HG03460 (cell line): ENCODE results near the gene ACSF2.
"Not testable (repeated sequence)": the region's sequence is repeated elsewhere in the genome, so short reads cannot be mapped to it uniquely, and the experiment has no call there.

Experiments used
- ATAC-seq: cut with Tn5 transposase; IDR thresholded peaks from one replicate; pipeline ENCODE4 v1.9.1; 2021; ENCODE audit not compliant: unreplicated experiment

The ACSF2 gene

GRCh38 chr17:50407921-50408320 lies 18.1 kb upstream of the ACSF2 start:
- ATAC-seq, result no peak

- ATAC-seq, result no peak
Measured at GRCh38 chr17:50412188-50412732, 13.8 kb upstream of the ACSF2 start.

GRCh38 chr17:50414808-50415207 lies 11.2 kb upstream of the ACSF2 start:
- ATAC-seq, result no peak

DNA sequence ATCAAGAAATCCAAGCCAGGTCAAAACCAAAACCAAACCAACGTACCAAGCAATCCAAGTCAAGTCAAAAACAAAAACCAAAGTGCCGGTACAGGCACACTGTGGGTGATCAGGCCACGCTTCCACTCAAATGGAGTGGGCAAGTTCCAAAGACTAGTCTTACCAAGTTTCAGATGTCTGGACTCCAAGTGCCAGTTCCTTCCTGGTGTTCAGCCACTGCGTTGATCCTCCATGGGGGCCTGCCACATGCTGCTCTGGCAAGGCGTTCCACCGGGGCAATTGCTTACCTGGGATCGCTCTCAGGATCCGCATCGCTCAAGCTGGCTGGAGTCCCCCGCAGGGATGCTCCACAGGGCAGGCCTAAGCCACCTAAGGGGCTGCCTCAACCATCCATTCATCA lies 6.4 kb upstream of the ACSF2 start:
- not testable (repeated sequence) for ATAC-seq

- no peak for ATAC-seq
Measured at GRCh38 chr17:50420419-50421112, 5.5 kb upstream of the ACSF2 start.

DNA sequence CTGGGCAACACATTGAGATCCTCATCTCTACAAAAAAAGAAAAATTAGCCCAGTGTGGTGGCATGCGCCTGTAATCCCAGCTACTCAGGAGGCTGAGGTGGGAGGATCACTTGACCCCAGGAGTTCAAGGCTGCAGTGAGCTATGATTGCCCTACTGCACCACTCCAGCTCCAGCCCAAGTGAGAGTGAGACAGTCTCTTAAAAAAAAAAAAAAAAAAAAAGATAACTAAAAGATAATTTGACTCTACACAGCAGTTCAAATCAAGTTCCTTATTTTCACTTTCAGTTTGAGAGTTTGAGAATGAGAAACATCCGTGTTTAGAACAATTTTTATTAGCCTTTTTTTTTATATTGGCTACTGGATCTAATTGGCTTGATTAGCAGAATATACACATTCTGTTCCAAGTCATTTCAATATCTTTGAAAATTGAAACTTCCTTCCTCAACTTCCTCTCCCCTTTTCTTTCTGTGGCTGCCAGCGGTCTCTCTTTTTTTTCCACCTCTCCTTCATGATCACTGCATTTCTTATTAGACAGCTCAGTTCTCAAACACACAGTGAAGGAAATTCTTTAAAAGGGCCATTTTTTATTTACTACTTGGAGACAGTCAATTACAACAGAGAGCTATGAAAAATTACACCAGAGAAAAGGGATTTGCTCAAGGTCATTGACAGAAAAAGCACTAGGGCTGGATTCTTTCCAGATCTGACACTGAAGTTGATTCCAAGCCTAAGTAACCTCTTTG lies 4.5 kb upstream of the ACSF2 start:
- no peak for ATAC-seq

- ATAC-seq, result no peak
Measured at GRCh38 chr17:50422738-50423137, 3.3 kb upstream of the ACSF2 start.

GRCh38 chr17:50423553-50424159 lies 2.4 kb upstream of the ACSF2 start:
- no peak for ATAC-seq

DNA sequence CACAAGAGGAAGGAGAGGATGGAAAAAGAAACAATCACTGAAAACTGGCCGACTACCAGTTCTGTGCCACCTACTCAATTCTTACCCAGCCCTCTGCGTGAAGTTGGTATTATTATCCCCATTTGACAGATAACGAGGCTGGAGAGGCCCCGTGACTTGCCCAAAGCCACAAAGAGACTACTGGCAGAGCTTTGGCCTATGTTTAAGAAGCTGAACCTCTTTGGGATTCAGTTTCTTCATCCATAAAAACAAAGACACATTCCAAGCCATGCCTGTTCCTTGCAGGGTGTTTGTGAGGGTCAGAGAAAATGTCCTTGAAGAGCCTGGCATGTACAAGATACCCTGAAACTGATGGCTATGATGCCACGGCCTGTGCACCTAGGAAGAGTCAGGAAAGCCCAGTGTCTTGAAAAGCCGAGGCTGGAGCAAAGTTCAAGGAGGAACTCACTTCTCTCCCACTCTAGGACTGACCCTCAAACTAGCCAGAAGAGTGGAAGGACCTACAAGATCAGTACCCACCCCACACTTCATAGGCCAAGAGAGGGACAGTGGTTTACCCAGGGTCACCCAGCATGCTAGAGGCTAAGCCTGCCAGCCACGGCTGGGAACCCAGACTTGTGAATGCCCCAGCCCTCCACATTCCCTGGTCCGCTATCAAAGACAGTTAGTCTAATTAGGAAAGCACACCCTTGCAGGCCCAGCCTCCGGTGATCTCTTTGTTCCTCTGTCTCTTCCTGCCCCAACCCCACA lies 1.6 kb upstream of the ACSF2 start:
- ATAC-seq, result no peak

DNA sequence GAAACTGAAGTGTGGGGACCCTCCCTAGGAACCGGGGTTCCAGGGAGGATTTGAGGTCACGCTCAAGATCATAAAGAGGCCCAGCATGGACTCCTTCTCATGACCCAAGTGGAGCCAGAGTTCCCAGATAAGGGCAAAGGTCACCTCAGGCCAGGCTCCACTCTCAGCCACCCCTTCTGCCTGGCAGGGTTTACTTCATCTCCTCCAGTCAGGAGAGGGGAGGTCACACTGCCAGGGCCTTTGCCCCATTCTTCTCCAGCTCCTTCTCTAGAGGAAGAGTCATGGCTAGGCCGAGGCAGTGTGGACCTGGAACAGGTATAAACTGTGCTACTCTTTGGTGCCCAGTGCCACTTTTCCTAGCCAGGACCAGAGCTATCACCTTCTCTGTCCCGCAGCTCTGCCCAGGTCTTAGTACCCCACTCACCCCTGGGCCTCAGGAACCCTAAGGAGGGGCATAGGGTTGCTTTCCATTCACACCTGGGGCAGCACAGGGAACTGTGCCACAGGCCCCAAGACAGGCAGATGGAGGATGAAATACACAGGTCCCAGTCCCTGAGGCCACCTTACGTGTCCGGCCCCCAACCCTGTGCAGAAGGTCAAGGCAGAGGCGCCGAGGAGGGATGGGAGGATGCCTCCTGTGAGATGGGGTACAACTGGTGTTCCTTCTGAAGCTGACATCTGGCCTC lies 879 bp upstream of the ACSF2 start:
- no peak for ATAC-seq

GRCh38 chr17:50426472-50426782 lies 409 bp downstream of the ACSF2 start:
- no peak for ATAC-seq

DNA sequence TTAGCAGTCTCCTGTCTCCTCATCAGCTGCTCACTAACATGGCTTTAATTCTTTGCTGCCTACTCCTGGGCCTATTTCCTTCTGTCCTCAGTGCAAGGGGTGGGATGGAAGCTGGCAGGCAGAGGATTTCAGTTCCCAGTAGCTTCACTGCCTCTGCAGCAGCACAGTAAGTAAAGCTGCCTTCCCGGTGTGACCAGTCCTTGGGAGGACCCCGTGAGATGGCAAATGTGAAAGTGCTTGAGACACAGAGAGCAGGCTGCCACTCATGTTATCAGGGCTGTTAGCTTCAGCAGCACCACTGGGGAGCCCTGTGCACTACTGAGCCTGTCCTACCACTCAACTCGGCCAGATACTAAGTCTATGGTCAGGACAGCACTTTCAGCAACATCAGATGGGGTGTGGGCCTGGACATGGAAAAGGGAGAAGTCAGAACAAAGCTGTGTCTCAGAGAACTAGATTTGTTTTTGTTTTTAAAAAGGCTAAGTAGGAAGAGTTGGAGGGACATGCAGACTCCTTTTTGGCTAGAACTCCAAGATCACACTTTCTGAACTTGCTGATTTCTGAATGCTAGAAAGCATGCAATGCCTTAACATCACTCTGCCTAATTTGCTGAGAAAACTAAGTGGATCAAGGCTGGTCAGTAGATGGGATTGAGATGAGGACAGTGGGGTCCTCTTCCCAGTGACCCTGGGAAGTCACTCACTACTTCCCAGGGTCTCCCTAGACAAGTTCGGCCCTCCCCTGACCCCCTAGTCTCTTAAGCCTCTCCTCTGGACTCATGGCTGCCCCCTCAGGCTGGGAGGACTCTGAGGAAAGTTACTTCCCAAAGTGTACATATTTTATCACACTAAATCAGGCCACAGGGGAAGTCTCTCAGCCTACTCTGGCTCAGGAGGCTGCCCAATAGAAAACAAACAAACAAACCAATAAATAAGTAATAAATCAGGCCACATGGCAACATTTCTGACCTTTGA lies 1.1 kb downstream of the ACSF2 start:
- ATAC-seq, result no peak

- ATAC-seq, result not testable (repeated sequence)
Measured at GRCh38 chr17:50428126-50428525, 2.1 kb downstream of the ACSF2 start.

- no peak for ATAC-seq
Measured at GRCh38 chr17:50428831-50429424, 2.9 kb downstream of the ACSF2 start.

DNA sequence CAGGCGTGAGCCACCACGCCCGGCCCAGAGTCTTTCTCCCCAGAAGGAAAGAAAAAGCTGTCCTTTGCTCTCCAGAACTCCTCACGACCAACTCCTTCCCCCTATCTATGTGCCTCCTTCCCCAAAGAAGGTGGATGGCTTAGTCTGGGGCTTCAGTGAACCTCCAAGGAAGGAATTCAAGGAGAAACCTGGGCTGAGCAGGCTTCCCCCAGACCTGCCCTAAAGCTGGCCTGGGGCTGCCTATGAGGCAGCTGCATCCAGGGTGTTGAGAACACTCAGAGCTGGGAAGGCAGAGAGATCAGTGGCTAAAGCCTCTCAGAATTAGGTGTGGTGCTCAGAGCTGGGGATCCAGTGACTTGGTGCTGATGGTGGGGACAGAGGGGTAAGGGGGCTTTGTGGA lies 3.8 kb downstream of the ACSF2 start:
- no peak for ATAC-seq

DNA sequence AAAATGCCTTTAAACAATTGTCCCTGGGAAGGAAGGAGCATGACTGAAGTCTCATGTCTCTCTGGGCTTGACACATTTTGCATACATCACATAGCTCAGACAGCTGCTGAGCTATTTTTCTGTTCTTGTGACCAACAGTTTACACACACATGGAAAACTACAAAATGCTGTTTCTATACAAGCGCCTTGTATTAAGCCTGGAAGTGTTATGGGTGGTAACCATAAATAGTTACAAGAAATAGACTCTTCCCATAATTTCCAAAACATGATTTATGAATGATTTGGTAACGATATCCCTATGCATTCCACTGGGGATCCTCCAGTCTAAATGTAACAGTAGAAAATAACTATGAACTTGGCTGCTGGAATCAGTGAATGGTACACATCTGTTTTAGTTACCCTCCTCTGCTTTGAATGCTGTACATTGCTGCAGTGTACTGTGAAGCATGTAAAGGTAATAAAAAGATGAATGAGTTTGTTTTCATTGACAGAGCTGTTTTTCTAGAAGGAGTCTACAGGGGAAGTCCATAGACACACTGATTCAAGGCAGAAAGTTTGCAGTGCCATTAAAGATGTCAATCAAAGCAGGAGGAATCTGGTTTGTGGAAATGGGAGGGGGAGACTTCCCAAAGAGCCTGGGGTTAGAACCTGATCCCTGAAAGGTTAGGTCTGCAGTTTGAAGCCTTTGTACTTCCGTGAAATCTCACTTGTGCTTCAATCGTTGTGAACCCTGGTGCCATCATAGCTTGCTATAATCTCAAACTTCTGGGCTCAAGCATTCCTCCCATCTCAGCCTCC lies 5.0 kb downstream of the ACSF2 start:
- no peak for ATAC-seq

DNA sequence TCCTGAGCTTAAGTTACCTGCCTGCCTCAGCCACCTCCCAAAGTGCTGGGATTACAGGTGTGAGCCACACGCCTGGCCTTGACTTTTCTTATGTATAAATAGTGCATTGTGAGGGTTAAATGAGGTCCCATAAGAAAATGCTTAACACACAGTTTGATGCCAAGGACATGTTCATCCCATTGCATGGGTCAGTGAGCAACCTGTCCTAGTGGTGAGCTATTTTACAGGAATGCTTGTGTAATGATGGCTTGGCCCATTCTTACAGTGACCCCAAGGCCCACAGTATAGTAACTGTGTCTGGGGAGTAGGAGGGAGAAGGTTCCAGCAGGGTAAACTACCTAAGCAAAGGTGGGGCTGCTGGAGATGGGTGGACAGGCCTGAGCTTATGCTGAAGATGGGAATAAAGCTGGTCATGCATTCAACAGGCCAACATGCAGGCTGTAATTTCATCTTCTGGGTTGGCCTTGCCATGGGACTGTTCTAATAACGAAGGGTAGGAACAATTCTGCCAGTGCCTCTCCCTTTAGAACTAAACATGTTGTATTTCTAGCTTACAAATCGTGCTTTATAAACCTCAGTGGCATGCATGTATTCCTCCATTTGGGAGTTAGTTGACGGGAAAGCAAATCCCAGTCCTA lies 6.2 kb downstream of the ACSF2 start:
- no peak for ATAC-seq

DNA sequence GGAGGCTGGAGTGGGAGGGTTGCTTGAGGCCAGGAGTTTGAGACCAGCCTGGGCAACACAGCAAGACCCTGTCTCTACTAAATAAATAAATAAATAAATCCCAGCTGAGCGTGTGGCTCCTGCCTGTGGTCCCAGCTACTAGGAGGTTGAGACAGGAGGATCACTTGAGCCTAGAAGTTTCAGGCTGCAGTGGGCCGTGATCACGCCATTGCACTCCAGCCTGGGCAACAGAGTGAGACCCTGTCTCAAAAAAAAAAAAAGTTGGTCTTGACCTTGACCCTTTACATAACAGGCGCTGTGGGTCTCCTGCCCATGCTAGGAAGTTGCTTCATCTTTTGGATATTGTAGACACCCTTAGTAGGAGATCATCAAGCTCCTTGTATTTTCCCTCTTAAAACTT lies 11.4 kb downstream of the ACSF2 start:
- ATAC-seq, result no peak
